Measurements from ENCODE around the gene MTG1.
A peak's percentile ranks its signal among the peaks of the same experiment; 100 is the strongest.

Gene MTG1, protein sequence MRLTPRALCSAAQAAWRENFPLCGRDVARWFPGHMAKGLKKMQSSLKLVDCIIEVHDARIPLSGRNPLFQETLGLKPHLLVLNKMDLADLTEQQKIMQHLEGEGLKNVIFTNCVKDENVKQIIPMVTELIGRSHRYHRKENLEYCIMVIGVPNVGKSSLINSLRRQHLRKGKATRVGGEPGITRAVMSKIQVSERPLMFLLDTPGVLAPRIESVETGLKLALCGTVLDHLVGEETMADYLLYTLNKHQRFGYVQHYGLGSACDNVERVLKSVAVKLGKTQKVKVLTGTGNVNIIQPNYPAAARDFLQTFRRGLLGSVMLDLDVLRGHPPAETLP

GRCh38 chr10:133394064-133394663 is at the start of gene MTG1:
Gene MTG1 (plus strand): TSS chr10:133394157. CDS start chr10:133394221, 64 bp downstream.
- peak within 1 kb of the TSS; percentile 91 for H3K4me3 ChIP-seq (ENCODE audit: low read depth, low read length)

GRCh38 chr10:133344236-133344635 is 49.7 kb upstream of the MTG1 start:
- H3K4me3 ChIP-seq (ENCODE audit: low read depth, low read length), result no peak overlapping the region

- no peak overlapping the region for H3K4me3 ChIP-seq (ENCODE audit: low read depth, low read length)
These were observed 47.5 kb upstream of the MTG1 start for GRCh38 chr10:133346413-133346812.

- H3K4me3 ChIP-seq (ENCODE audit: low read depth, low read length), result no peak overlapping the region
These were observed 46.0 kb upstream of the MTG1 start for GRCh38 chr10:133347710-133348517.

DNA sequence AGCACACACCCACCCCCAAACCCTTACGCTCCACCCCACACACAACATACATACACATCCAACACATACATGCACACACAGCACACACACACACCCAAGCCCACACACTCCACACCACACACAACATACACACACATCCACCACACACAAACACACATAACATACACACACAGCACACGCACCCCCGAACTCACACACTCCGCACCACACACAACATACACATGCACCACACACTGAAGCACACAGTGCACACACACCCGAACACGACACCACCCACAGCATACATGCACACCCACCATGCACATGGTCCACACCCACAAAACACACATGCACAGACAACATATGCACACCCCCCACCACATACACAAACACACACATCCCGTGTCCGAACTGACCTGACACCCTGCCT is 44.8 kb upstream of the MTG1 start:
- H3K4me3 ChIP-seq (ENCODE audit: low read depth, low read length), result no peak overlapping the region

DNA sequence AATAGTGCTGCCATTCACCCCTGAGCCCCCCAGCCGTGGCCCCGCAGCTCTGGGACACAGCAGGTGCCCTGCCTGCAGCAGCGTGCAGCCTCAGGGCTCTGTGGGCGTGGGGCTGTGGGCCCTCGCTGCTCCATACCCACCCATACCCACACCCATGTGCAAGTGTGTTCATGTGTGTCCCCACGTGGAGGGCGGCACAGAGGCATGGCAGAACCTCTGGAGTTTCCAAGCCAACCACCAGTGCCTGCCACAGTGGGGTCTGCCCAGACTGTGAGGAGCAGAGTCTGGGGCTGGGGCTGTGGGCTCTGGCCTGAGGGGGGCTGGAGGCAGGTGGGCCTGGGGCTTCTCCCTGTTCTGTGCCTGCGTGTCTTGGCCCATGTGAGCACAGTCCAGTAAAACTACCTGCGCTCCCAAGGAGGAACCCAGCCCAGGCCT is 44.4 kb upstream of the MTG1 start:
- no peak overlapping the region for H3K4me3 ChIP-seq (ENCODE audit: low read depth, low read length)

DNA sequence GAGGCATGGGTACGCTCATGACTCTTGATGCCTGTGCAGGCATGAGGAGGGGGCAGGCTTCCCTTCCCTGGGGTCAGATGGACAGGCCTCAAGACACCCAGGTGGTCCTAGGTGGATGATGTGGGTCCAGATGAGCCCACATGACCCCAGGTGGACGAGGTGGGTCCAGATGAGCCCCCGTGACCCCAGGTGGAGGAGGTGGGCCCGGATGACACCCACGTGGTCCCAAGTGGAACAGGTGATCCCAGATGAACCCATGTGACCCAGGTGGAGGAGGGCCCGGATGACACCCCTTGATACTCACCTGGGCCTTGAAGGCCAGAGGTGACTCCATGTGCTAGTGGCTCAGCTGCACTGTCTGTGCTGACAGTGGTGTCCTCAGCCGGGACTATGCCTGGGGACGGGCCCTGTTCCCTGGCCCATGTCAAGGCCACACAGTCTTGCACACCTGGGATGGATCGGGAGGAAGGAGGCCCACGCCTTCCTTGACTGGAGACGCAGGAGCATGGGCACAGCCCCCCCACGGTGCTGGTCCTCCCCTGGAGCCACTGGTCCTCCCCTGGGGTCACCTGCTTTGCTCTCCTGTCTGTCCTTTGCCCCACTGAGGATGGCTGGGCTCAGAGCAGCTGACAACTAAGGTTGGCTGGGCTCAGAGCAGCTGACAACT is 43.5 kb upstream of the MTG1 start:
- no peak overlapping the region for H3K4me3 ChIP-seq (ENCODE audit: low read depth, low read length)

- H3K4me3 ChIP-seq (ENCODE audit: low read depth, low read length), result no peak overlapping the region
These were observed 43.0 kb upstream of the MTG1 start for GRCh38 chr10:133350950-133351329.

DNA sequence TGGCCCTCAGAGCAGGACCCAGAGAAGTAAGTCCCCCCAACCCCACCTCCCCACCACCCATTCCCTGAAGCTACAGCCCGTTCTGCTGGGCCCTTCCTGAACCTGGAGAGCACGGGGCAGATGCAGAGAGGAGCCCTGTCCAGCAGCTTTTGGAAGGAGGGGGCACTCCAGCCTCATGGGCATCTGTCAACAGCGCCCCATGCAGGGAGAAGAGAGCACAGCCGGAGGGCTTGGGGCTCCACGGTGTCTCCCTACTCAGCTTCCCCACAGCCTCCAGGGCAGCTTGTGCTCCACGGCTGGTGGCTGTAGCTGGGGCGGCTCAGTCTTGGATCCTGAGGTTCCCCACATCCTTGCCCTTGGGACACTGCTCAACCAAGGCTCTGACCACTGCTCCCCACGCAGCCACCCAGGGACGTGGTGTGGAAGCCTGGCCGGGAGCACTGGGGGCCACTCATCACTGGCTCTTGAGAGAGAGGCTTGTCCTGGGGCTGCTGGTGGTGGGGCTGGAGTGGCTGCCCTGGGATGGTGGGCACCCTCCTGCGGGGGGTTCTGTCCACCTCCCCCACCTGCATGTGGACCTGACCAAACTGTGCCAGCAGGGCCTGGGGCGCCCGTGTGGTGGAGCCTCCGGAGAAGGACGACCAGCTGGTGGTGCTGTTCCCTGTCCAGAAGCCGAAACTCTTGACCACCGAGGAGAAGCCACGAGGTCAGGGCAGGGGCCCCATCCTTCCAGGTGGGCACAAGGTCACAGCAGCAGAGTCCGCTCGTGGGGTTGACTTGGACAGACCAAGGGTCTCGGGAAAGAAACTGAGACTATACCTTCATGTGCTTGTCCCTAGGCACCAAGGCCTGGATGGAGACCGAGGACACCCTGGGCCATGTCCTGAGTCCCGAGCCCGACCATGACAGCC is 42.3 kb upstream of the MTG1 start:
- no peak overlapping the region for H3K4me3 ChIP-seq (ENCODE audit: low read depth, low read length)

- no peak overlapping the region for H3K4me3 ChIP-seq (ENCODE audit: low read depth, low read length)
These were observed 40.6 kb upstream of the MTG1 start for GRCh38 chr10:133353202-133353959.

DNA sequence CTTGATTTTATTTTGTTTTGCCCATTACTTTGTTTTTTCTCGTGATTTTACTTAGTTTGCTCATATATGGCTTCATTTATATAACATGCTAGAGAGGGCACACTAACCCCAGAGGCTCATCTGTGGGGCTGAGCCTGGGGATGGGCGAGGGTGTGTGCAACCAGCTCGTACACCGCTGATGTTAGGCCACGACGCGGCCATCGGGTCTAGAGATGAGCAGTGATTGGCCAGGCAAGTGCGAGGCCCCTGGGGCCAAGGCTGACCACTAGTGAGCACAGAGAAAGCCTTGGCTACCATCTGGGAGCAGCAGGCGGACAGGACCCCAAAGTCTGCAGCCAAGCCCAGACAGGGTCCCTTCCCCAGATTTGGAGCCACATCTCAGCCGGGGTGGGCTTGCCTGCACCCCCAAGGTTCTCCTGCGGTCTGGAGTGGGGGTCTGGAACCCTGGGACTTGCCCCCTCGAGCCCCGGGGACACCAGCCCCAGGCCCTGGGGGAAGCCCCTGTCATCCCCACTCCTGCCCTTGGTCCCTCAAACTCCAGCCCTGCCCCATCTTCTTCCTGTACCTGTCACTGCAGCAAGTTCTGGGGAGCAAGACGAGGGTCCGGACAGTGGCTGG is 39.9 kb upstream of the MTG1 start:
- no peak overlapping the region for H3K4me3 ChIP-seq (ENCODE audit: low read depth, low read length)

DNA sequence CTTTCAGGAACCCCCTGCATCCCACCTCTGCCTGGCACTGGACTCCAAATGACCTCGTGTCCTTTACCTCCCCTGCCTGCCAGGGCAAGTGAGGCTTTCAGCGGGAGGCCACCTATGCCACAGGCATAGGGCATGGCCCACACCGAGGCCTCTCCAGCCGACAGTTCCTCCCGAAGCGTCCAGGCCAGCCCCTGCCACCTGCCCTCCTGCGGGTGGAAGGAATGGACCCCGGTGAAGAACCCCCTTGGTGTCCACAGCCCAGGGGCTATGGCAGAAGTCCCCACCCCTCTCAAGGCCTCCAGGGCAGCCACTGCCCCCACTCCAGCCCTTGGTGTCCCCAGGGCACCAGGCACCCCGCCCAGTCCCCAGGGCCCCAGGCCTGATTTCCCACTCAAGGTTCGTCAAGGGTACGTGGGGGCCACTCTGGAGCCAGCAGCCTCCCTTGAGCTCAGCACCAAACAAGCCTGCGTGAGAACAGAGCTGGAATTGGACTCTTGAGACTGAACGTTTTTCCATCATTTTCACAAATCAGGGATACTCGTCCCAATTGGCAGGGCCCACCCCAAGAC is 39.2 kb upstream of the MTG1 start:
- H3K4me3 ChIP-seq (ENCODE audit: low read depth, low read length), result no peak overlapping the region

DNA sequence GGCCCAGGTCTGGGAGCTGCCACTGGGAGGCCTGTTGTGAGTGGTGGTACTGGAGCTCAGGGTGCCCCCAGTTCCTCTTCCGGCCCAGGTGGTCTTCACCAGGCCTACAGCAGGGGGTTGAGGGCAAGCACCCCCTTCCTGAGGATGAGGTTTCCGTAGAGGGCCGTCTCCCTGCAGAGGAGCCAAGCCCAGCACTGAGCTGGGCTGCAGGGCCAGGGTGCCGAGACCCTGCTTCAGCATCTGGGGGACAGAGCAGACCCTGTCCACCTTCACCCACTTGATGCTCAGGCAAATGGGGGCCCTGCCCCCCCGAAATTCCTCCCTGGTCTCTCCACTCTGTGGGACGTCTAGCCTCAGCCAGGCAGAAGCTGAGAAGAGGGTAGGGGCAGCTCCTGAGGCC is 38.7 kb upstream of the MTG1 start:
- no peak overlapping the region for H3K4me3 ChIP-seq (ENCODE audit: low read depth, low read length)

- H3K4me3 ChIP-seq (ENCODE audit: low read depth, low read length), result no peak overlapping the region
These were observed 38.0 kb upstream of the MTG1 start for GRCh38 chr10:133355991-133356390.

- peak overlapping the region; percentile 67 for H3K4me3 ChIP-seq (ENCODE audit: low read depth, low read length)
These were observed 37.2 kb upstream of the MTG1 start for GRCh38 chr10:133356549-133357284.

GRCh38 chr10:133357285-133358161 is 36.4 kb upstream of the MTG1 start, which contains the start of gene FUOM:
Gene FUOM (minus strand): TSS chr10:133358019. CDS start chr10:133358007, 12 bp downstream.
- peak within 1 kb of the TSS; percentile 67 for H3K4me3 ChIP-seq (ENCODE audit: low read depth, low read length)

All from iPS-11a (cell line).